ENCODE measurements around the gene GNG12.

The GNG12 gene

DNA sequence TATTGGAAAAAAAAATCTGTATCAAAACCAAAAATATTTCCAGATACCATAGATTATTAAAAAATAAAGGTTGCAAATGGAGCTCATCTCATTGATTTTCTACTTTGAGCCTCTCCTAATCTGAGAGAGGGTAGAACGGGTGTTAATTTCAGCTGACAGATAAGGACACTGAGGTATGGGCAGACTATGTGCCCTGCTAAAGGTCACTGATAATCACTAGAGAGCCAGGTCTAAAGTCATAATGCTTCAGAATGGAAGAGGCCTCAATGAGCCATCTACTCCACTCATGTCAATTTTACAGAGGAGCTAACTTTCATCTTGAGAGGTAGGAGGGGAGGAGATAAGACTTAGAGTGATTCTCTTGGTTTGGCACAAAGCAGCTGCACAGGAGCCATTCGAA lies 21.0 kb downstream of the GNG12 start:
- no peak for DNase-seq

DNA sequence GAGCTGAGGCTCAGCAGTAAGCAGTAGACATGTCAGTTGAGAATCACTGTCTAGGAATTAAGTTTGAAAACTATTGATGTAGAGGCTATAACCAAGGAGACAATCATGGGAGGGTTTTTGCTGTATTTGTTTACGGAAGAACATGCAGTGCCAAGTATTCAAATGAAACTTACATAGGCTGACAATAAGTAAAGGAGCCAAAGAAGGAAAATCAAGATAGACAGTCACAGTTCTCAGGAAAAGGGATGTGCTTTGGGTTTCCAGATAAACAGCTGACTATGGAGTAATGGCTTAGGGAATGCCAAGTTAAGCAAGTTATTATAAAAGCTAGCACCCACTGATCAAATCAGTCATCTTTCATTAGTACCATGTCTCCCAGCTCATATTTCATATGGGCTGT lies 21.5 kb downstream of the GNG12 start:
- no peak for DNase-seq

DNA sequence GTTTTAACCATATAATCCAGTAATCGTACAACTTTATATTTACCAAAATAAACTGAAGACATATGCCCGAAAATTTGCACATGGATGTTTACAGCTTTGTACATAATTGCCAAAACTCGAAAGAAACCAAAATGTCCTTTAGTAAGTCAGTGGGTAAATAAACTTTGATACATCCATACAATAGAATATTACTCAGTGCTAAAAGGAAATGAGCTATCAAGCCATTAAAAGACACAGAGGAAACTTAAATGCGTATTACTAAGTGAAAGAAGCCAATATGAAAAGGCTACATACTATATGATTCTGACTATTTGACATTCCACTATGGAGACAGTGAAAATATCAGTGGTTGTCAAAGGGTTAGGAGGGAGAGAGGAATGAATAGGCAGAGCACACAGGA lies 23.4 kb downstream of the GNG12 start:
- DNase-seq, result no peak

DNA sequence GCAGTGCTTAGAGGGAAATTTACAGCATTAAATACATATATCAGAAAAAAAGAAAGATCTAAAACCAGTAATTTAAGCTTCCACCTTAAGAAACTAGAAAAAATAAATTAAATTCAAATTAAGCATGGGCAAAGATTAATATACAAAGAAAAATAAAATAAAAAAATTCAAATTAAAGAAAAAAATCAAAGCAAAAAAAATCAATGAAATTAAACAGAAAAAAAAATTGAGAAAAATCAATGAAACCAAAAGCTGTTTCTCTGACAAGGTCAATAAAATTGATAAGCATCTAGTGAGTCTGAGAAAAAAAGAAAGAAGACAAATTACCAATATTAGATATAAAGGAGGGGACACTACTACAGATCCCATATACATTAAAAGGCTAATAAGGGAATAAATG lies 26.0 kb downstream of the GNG12 start:
- DNase-seq, result no peak

DNA sequence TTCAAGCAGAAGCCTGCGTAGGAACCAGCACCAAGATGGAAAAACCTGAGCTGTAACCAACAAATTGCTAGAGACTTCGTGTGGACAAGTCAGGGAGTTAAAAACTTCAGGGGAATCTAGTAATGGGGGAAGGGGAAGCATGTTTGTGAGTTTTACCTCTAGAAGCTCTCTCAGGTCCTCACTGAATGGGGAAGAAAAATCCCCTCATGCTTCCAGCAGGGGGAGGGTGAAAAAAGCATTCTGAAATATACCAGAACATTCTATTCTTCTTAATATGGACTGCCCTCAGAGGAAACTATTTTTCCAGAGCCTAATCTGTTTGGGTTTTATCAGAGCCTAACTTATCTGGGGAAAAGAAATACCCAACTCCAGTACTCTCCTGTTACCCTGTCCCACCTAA lies 28.6 kb downstream of the GNG12 start:
- no peak for DNase-seq

DNA sequence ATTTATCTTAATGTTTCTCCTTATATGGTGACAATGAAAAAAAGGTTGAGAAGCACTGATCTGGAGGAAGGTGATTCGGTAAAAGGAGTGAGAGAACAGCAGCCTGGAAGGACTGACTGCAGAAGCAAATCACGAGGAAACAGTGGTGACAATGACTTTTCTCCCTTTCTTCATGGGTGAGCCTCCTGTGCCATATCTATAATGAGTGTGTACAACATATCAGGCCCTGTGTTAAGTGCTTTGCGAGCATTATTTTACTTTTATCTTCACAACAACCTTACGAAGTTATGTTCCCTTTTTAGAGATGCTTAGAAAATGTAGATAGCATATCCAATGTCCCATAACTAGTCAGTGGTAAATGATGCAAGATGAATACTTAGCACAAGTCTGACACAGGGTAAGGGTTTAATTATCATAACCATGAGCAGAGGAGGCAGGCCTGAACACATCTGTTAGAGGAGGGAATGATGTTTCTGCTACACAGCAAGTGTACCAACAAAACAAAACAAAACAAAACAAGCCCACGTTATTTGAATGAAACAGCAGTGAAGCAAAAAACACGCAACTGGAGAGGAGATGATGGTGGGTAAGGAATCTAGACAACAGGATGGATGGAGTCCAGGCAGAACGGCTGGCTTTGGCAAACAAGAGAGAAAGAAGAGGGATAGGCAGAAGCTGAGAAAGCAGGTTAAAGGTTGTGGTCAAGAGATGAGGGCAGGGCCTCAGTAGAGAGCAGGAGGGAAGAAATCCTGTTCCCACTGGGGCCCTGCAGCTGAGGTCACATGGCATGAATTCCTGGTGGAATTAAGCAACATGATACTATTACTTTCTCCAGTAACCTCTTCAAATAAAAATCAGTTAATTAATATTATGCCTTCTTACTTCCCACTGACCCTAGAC lies 29.6 kb downstream of the GNG12 start:
- DNase-seq, result no peak

DNA sequence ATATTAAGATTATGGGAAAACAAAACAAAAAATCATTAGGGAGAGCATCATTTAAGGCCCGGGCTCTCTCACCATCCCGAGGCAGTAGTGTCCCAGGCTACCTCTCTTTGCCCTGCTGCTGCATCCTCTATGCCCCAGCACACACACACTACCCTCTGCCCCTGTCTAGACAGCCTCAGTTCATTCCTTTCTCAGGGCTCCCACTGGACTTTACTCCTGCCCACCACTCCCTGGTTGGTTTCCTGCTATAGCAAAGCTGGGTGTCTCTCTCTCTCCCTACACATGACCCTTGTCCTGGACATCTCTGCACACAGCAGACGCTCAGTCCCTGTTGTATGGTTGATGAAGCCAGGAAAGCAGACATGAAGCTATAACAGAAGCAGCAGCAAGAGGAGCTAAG lies 30.7 kb downstream of the GNG12 start:
- DNase-seq, result no peak

DNA sequence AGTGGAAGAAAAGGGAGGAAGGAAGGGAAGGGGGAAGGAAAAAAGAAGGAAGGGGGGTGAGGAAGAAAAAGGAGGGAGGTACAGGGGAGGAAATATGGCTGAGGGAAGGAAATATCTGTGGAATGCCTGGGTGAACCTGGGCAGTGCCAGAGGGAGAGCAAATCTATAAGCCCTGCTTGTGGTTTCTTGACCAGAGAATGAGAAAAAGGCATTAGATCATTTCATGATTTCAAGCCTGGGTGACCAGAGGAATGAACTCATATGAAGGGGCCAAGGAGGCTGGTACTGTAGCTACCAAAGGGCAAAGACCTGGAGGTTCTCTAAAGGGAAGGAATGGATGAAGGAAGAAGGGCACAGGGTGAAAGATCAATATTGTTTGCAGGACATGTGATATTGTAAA lies 31.4 kb downstream of the GNG12 start:
- no peak for DNase-seq

DNA sequence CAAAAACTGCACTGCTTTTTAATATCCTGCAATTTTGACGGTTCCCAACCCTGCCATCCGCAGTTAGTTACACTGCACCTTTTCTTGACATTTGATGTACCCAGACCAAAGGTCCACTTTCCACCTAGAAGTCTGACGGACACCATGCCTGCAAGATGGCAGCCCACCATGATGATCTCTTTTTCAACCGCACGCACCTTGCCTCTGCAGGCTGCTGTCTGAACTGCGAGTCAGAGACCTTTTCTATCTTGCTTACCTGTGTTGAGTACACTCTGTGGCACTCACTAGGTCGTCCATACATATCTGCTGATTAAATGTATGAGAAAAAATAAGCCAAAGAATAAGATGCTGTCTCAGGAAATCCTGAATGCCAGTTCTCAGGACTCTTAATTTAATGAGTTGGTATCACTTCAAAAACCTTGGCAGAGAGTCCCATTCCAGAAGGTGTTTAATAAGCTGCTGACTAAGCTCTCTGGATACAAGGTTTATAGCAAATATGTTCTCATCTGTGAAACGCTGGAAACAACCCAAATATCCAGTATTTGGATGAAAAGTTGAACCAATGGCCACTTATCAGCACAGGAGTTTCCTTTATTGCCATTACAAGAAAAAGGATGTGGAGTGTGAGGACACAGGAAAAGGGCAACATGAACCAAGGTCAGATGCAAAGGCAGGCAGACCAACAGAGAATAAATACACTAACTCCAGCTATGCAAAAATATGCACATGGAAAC lies 37.9 kb downstream of the GNG12 start:
- DNase-seq, result no peak

DNA sequence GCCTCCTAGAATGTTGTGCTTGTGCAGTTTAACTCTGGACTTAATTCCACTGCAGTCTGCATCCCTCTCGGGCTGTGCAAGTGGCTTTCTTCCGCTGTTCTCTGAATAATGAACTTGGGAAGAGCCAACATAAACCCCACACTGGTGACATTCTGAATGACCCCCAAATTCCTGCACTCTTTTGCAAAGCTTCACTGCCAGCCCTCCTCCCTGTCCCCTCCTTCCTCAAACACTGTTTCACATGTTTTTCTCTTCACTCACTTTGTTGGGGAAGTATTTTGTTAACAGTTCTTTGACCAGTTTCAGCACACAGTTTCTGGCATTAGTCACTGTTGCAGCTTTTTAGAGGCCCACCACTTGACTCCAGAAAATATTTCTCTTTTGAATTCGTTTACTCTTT lies 39.7 kb downstream of the GNG12 start:
- no peak for DNase-seq

DNA sequence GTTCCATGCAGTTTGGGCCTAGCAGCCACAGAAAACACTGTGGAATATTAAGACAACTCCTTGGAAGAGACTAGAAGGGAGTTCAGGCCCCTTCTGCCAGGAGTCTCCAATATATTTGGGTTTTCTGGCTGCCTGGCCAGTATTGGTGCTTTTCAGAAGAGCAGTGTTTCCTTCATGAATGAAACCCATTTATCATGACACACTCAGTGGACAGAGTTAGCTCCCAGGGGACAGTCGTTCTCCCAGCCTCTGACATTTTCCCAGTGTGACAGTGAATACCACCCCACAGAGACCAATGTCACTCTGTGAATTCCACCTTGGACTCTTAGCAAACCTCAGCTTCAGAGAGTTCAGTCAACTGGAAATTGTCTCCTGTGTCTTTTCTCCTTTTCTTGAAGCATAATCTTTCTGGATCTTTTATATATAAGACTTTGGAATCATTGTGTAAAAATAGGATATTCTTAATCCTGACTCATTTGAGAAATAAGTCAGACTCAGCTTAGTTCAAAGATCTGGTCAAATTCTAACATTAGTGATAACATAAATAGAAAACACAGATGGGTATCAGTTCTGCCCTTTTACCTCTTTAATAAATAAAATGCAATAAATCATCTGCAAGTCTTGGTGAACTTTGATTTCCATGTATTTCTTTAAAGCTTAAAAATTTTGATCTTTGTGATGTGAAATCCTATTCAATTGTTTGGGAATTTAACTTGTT lies 40.4 kb downstream of the GNG12 start:
- DNase-seq, result no peak

DNA sequence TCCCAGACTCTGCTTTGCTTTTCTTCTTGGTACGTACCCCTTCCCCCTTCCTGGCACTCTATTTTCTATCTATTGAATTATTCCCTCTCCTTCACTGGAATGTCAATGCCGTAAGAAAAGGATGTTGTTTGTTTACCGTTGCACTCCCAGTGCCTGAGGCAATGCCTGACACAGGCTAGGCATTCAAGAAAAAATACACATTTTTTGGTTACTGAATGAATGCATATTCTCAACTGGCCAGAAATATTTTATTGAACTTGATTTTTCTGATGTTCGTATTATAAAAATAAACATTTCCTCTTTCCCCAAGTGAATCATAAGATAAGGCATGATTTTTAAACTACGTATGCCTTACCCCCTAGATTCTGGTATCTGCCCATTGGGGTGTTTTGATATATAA lies 41.2 kb downstream of the GNG12 start:
- no peak for DNase-seq

DNA sequence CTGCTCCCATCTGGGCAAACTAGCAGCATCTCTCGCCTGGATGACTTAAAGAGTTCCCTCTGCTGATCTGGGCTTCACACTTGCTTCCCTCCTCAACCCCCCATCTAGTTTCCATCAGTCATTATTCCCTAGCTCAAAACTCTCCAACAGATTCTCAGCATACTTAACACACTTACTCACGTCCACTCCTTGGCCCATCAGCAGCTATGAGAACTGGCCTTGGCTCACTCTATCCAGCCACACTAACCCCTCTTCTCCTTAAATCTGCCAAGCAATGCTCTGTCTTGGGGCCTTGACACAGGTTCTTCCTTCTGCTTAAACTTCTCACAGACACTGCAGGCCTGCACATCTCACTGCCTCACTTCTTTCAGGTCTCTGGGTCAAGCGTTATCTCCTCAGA lies 41.6 kb downstream of the GNG12 start:
- no peak for DNase-seq

DNA sequence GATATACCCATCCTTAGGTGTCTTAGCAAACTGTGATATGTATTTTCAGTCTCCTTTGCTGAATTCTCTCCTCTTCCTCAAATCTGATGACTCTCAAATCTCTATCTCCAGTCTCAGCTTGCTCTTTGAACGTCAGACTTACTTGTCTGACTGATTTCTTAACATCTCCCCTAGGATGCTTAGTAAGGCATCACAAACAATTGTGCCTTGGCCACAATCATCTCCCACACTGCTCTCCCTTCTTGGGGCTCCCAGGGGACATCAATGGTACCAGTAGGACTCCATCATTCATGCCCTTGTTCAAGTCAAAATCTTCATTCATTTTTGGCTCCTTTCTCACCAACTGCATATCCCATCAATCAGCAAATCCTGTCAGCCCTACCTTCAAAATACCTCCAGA lies 42.0 kb downstream of the GNG12 start:
- DNase-seq, result no peak

DNA sequence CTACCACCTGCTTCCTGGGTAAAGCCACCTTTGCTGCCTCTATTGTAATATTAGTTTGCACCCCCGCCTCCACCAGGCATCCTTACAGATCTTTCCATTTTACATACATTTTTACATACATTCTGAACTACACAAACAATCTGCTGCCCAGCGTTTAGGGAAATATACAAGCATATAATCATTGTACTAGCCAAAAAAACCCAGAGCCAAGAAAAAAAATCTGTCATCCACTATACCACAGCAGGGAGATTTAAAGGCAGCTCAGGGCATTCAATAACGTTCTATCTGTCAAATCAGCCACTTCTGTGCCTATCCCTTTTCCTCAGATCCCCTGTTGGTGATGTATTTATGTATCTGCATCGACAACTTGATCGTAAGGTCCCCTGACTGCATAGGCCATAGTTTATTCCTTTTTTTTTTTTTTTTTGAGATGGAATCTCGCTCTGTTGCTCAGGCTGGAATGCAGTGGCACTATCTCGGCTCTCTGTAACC lies 43.0 kb downstream of the GNG12 start:
- no peak for DNase-seq

DNA sequence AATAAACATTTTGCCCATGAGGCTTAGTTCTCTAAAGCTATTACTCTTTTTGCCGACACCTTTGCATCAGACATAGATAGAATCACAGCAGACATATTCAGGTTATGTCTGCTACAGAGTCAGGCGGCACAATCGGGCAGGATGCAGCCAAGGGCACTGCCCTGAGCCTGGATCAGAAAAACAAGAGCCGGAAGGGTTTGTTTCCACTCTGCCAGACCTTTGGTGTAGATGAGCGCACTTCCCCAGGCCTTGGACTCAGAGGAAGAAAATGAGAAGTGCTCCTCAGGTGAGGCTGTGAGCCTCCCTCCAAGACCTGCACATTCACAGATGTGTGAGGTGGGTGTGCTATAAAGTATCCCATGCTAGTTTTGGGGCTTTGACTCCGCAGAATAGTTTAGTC lies 43.7 kb downstream of the GNG12 start:
- DNase-seq, result no peak

DNA sequence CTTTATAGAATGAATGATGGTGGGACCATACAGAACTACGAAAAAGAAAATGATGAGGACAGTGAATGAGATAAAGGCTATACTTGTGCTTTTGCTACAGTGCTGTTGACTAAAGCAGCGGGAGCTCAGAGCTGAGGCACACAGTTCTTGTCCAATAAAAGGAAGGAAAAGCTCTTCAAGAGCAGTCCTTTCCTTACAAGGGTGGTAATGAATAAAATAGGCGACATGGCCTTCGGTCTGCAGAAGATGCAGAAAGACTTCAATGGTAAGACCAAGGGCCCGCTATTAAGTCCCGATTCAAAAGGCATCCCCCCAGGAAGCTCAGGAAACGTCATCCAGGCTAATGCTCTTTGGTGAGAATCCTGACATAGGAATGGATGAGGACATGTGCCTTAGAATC lies 44.4 kb downstream of the GNG12 start:
- DNase-seq, result no peak

DNA sequence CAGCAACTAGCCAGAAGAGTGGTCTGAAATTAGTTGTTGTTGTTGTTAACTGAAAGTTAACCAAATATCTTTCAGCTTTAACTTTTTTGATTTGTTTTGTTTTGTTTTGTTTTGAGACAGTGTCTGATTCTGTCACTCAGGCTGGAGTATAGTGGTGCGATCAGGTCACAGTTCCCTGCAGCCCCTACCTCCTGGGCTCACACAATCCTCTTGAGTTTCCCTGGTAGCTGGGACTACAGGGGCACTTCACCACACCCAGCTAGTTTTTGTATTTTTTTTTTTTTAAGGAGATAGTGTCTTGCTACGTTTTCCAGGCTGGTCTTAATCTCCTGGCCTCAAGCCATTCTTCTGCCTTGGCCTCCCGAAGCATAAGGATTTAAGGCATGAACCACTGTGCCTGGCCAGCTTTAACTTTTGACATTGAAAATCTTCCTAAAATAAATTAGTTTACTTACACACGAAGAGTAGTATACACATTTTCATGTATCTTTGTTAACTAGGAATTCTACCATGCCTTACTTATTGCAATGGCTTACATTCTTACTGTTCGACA lies 45.0 kb downstream of the GNG12 start:
- no peak for DNase-seq

DNA sequence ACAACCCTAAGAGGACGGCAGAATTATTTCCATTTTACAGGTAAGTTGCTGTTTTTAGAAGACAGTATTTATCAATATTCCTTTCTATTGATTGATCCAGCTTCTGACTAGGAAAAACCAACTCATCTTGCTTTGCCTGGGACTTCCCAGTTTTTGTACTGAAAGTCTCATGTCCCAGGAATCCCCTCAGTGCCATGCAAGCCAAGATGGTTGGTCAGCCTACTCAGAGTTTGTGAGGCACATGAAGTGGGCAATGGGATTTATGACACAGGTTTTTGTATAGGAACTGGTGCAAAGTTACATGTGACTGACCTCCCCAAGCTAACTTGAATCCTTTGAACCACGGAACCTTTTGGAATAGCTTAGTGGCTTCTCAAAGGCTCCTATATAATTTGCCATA lies 45.5 kb downstream of the GNG12 start:
- no peak for DNase-seq

DNA sequence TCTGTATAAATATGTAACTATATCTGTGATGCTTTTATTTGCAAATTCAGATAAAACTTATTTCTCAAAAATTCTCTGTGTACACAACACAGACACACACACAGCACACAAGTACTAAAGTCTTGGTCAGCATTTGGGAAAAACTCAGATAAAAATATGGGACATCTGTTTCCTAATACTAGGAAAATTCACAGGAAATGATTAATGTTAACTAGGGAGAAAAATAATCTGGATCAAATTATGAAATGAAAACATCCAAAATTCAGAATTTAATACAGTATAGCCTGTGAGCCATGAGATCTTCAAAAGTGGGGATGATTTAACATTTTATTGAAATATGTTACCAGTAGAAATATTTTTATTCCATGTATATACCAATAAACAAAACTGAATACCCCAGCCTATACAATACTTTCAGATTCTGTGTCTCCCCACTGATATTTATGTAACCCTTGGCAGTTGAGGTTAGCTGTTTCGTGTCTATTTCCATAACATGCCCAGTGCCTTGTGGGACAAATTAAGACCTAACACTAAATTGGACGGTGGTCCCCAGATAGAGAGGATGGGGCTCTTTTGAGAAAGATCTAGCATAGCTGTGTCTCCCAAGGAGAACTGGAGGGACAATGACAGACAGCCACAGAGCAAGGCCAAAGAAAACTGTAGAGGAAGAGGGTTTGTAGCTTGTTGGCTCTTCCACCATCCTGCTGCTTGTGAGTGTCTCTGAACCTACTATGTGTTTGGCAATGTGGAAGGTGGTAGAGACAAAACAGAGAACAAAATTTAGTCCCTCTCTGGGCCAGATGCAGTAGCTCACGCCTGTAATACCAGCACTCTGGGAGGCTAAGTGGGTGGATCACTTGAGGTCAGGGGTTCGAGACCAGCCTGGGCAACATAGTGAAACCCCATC lies 47.2 kb downstream of the GNG12 start:
- no peak for DNase-seq

DNA sequence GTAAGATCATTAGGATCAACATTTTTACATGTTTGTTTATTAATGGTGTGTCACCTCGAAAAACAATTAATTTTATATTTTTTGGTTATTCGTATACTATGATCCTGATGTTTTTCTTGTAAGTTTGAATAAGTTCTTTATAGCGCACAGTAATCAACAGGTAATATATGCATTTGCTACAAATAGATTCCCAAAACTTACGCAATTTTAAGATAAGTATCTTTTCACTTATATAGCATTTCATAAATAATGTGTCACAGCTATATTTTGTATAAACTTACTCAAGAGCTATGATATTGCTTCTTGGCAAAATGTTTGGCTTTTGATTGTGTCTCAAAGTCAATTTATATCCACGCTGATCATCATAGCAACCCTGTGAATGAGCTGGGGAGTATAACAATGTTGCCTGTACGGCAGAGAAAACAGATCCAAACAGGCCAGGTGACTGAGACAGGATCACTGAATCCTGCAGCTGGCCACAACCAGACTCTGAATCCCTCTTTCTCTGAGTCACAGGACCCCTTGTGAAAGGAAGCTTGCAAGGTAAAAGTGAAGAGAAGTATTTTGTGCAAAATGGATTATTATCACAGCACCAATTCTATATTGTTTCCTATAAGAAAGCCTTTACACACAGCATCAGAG lies 48.6 kb downstream of the GNG12 start:
- DNase-seq, result no peak

DNA sequence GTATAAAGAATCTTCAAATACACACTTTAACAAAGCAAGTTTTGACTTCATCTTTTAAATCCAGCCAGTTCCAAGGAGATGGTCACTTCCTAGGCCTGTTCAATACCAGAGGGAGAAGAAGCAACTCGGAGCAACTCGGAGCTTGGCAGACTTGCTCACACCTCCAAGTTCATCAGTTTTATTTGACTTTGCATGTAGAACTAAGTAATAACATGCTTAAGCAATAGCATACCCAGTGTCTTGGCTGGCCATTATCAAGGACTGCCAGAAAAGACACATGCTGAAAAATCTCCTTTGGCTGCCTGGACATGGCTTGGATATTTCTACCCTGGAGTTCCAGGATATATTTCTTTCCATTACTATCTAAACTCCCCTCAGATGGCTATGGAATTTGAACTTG lies 52.6 kb downstream of the GNG12 start:
- DNase-seq, result no peak
